CD14-positive monocyte (primary cell): ENCODE measurements around the gene RIMOC1. TPM values are rescaled to one million over a fixed set of nuclear protein-coding genes. Genes with fewer than 3 reads are reported as not detected.

Experiments
- DNase-seq, 3 donors: peaks; one replicate each; pipeline ENCODE4 v3.0.0-alpha.2; 2011 to 2022
- H2AFZ ChIP-seq: 2 replicates; pipeline ENCODE4 v1.6.0; 2012; ENCODE audit warnings: mild to moderate bottlenecking, low read depth, low read length, inconsistent platforms; ENCODE audit not compliant: insufficient read depth, poor library complexity, severe bottlenecking
- H3K27ac ChIP-seq, 2 donors: 1 replicate in 1 of 2; 2 replicates in 1 of 2; pipeline ENCODE4 v1.5.1; 2012 to 2013; ENCODE audit warnings: low read length in 2 of 2, control low read depth in 1 of 2, inconsistent platforms in 1 of 2, low read depth in 1 of 2, mild to moderate bottlenecking in 1 of 2
- H3K27me3 ChIP-seq, 2 donors: one replicate each; pipeline versions ENCODE4 v1.6.0 to v1.6.1; 2011 to 2013; ENCODE audit warnings: low read length in 2 of 2; ENCODE audit not compliant: control insufficient read depth in 2 of 2, insufficient read depth in 2 of 2
- H3K36me3 ChIP-seq, 2 donors: replicated peaks in 1 of 2; 1 replicate in 1 of 2; 2 replicates in 1 of 2; pipeline versions ENCODE4 v1.5.1 to v1.6.1; 2012 to 2013; ENCODE audit warnings: low read length in 2 of 2, control low read depth in 1 of 2, inconsistent platforms in 1 of 2, mild to moderate bottlenecking in 1 of 2; ENCODE audit not compliant: insufficient read depth in 2 of 2, control insufficient read depth in 1 of 2
- H3K4me1 ChIP-seq, 2 donors: 1 replicate in 1 of 2; 2 replicates in 1 of 2; pipeline versions ENCODE4 v1.5.1 to v1.6.1; 2012 to 2013; ENCODE audit warnings: low read length in 2 of 2, control low read depth in 1 of 2, inconsistent platforms in 1 of 2, mild to moderate bottlenecking in 1 of 2, moderate library complexity in 1 of 2; ENCODE audit not compliant: insufficient read depth in 2 of 2, control insufficient read depth in 1 of 2
- H3K4me2 ChIP-seq: replicated peaks from 2 replicates; pipeline ENCODE3; 2012; ENCODE audit warnings: low read length, moderate library complexity, mild to moderate bottlenecking; ENCODE audit not compliant: poor library complexity, severe bottlenecking; ENCODE audit errors: extremely low read depth
- H3K4me3 ChIP-seq, 3 experiments: fragments of 200-600 bp in 1 of 3; sonication (generic) in 1 of 3; replicated peaks in 1 of 3; 1 replicate in 2 of 3; 2 replicates in 1 of 3; pipeline ENCODE4 v1.5.1; 2011 to 2013; ENCODE audit warnings: low read length in 3 of 3, mild to moderate bottlenecking in 3 of 3, control low read depth in 2 of 3, low read depth in 2 of 3, inconsistent platforms in 1 of 3, moderate library complexity in 1 of 3
- H3K79me2 ChIP-seq: 2 replicates; pipeline ENCODE4 v1.6.0; 2012; ENCODE audit warnings: mild to moderate bottlenecking, control low read depth, inconsistent platforms, low read length, moderate library complexity; ENCODE audit not compliant: insufficient read depth
- H3K9ac ChIP-seq: 2 replicates; pipeline ENCODE4 v1.6.0; 2017; ENCODE audit warnings: low read length, mild to moderate bottlenecking; ENCODE audit not compliant: insufficient read depth, poor library complexity, severe bottlenecking
- H3K9me3 ChIP-seq, 2 donors: replicated peaks in 1 of 2; 1 replicate in 1 of 2; 2 replicates in 1 of 2; pipeline versions ENCODE4 v1.5.1 to v1.6.1; 2012 to 2013; ENCODE audit warnings: low read length in 2 of 2, control low read depth in 1 of 2; ENCODE audit not compliant: control insufficient read depth in 1 of 2, insufficient read depth in 1 of 2
- H4K20me1 ChIP-seq: 2 replicates; pipeline ENCODE4 v1.6.0; 2012; ENCODE audit warnings: mild to moderate bottlenecking, low read length, control low read depth, moderate library complexity; ENCODE audit not compliant: insufficient read depth
- H3K27ac Mint-ChIP-seq, 7 donors: one replicate each; pipeline ENCODE4 v1.8.0; 2020; ENCODE audit warnings: mild to moderate bottlenecking in 7 of 7, mixed read lengths in 7 of 7, moderate library complexity in 6 of 7, inconsistent platforms in 2 of 7
- H3K27me3 Mint-ChIP-seq, 3 donors: one replicate each; pipeline ENCODE4 v1.8.0; 2021 to 2022; ENCODE audit warnings: low read depth in 3 of 3, mild to moderate bottlenecking in 3 of 3, mixed read lengths in 3 of 3, moderate library complexity in 3 of 3, inconsistent platforms in 1 of 3
- H3K36me3 Mint-ChIP-seq, 2 donors: one replicate each; pipeline ENCODE4 v1.8.0; 2020; ENCODE audit warnings: mixed read lengths in 2 of 2, inconsistent platforms in 1 of 2, mild to moderate bottlenecking in 1 of 2
- H3K4me1 Mint-ChIP-seq: one replicate; pipeline ENCODE4 v1.8.0; 2020; ENCODE audit warnings: mild to moderate bottlenecking, mixed read lengths
- H3K4me3 Mint-ChIP-seq, 2 donors: one replicate each; pipeline ENCODE4 v1.8.0; 2020; ENCODE audit warnings: mild to moderate bottlenecking in 2 of 2, mixed read lengths in 2 of 2, moderate library complexity in 1 of 2
- H3K9me3 Mint-ChIP-seq, 7 donors: one replicate each; pipeline ENCODE4 v1.8.0; 2020 to 2022; ENCODE audit warnings: mixed read lengths in 7 of 7, mild to moderate bottlenecking in 6 of 7, moderate library complexity in 6 of 7, inconsistent platforms in 2 of 7
- WGBS: methylation state at CpG from one replicate; pipeline ENCODE4 v1.1.5; 2013; ENCODE audit warnings: missing lambda C conversion rate; ENCODE audit not compliant: insufficient coverage; 5-methylcytosine and 5-hydroxymethylcytosine counted together
- intact Hi-C, 2 donors: fragments of 100-400 bp; cut with micrococcal nuclease; formaldehyde crosslinking; loops; one replicate each; pipeline versions ENCODE4 v1.15.0 to v1.15.1; 2023
- polyA plus RNA-seq, 3 donors: library from polyadenylated mRNA; depleted of rRNA in 1 of 3; unstranded in 2 of 3; stranded (reverse) in 1 of 3; fragments of 300-500 nt in 2 of 3; fragments of >200 nt in 1 of 3; fragmentation: Illumina TruSeq in 2 of 3; gene quantifications; 1 replicate in 2 of 3; 2 replicates in 1 of 3; pipeline ENCODE4 v1.2.3, GENCODE V29; 2012 to 2021
- TF ChIP-seq, protein P1 (sequence below): fragments of 200-600 bp; IDR thresholded peaks from one replicate; pipeline ENCODE4 v1.8.0; 2022; ENCODE audit warnings: antibody characterized with exemption, mild to moderate bottlenecking

The RIMOC1 gene
- polyA plus RNA-seq, 3 donors, result 4.6 to 15.3 (median 11.2) TPM

GRCh38 chr5:41924872-41925554, 20.9 kb downstream of the RIMOC1 start, which contains the start of gene FBXO4:
FBXO4 (plus strand) TSS chr5:41925281; CDS start chr5:41925310, 29 bp downstream.
- peak within 1 kb of the TSS; percentile 92 for H3K9ac ChIP-seq
- peak within 1 kb of the TSS; percentile 71 to 90 (median 81) for H3K4me3 ChIP-seq
- no peaks in the 10 kb centered on the region for H3K9me3 ChIP-seq
- peaks cover 12 to 20% of the 10 kb centered on the region in 2 donors for H3K36me3 ChIP-seq
- peak within 1 kb of the TSS; percentile 83 for H3K4me2 ChIP-seq
- peaks cover 17% of the 10 kb centered on the region for H3K4me1 Mint-ChIP-seq
- H3K27ac Mint-ChIP-seq, result peak within 1 kb of the TSS; percentile 86 to 99 (median 95)
- peak; percentile 82 to 89 (median 87) for DNase-seq
- no peaks in the 10 kb centered on the region for H4K20me1 ChIP-seq
- H3K27me3 ChIP-seq, result no peaks in the 10 kb centered on the region
- peak within 1 kb of the TSS; percentile 97 for H2AFZ ChIP-seq
- H3K79me2 ChIP-seq, result peaks cover 3% of the 10 kb centered on the region
- H3K27ac ChIP-seq, result peak within 1 kb of the TSS; percentile 86 to 89
- H3K4me3 Mint-ChIP-seq, result peak within 1 kb of the TSS; percentile 89 to 92
- intact Hi-C loops, result loop anchor here (5.0 to 10.0 kb wide), 3 partner anchors 50 to 1117 kb away; partner anchors contain the start of genes OXCT1 (in 2 of the 2) and ANXA2R (in 1 of the 2)
- TF ChIP-seq, protein P1, sequence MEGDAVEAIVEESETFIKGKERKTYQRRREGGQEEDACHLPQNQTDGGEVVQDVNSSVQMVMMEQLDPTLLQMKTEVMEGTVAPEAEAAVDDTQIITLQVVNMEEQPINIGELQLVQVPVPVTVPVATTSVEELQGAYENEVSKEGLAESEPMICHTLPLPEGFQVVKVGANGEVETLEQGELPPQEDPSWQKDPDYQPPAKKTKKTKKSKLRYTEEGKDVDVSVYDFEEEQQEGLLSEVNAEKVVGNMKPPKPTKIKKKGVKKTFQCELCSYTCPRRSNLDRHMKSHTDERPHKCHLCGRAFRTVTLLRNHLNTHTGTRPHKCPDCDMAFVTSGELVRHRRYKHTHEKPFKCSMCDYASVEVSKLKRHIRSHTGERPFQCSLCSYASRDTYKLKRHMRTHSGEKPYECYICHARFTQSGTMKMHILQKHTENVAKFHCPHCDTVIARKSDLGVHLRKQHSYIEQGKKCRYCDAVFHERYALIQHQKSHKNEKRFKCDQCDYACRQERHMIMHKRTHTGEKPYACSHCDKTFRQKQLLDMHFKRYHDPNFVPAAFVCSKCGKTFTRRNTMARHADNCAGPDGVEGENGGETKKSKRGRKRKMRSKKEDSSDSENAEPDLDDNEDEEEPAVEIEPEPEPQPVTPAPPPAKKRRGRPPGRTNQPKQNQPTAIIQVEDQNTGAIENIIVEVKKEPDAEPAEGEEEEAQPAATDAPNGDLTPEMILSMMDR, result peak; percentile 67
- peaks cover 0 to 2% (median 0%) of the 10 kb centered on the region in 7 donors for H3K9me3 Mint-ChIP-seq
- peaks cover 15 to 23% of the 10 kb centered on the region in 2 donors for H3K4me1 ChIP-seq
- no peaks in the 10 kb centered on the region for H3K27me3 Mint-ChIP-seq
- peaks cover 14 to 15% of the 10 kb centered on the region in 2 donors for H3K36me3 Mint-ChIP-seq
- under 1% methylated on average over 59 of the region's 60 CpGs for WGBS

GRCh38 chr5:41925555-41925951, 21.4 kb downstream of the RIMOC1 start:
- H3K9me3 ChIP-seq, result no peaks in the 10 kb centered on the region
- DNase-seq, result no peak
- H3K4me3 ChIP-seq, result peak overlapping the region; percentile 71 to 90 (median 81)
- H3K79me2 ChIP-seq, result peaks cover 3% of the 10 kb centered on the region
- H3K4me2 ChIP-seq, result peak overlapping the region; percentile 83
- TF ChIP-seq, protein P1, result no peak
- no peaks in the 10 kb centered on the region for H4K20me1 ChIP-seq
- no peaks in the 10 kb centered on the region for H3K27me3 ChIP-seq
- peaks cover 17% of the 10 kb centered on the region for H3K4me1 Mint-ChIP-seq
- peaks cover 15 to 23% of the 10 kb centered on the region in 2 donors for H3K4me1 ChIP-seq
- H2AFZ ChIP-seq, result peak overlapping the region; percentile 97
- peak overlapping the region; percentile 92 for H3K9ac ChIP-seq
- intact Hi-C loops, result loop anchor here (5.0 to 10.0 kb wide), 3 partner anchors 51 to 1117 kb away; partner anchors contain the start of genes OXCT1 (in 2 of the 2) and ANXA2R (in 1 of the 2)
- H3K27ac ChIP-seq, result peak overlapping the region; percentile 86 to 89
- H3K9me3 Mint-ChIP-seq, result peaks cover 0 to 2% (median 0%) of the 10 kb centered on the region in 7 donors
- peak overlapping the region; percentile 86 to 99 (median 95) for H3K27ac Mint-ChIP-seq
- H3K27me3 Mint-ChIP-seq, result no peaks in the 10 kb centered on the region
- peak overlapping the region; percentile 89 to 92 for H3K4me3 Mint-ChIP-seq
- peaks cover 7 to 15% of the 10 kb centered on the region in 2 donors for H3K36me3 ChIP-seq
- H3K36me3 Mint-ChIP-seq, result peaks cover 12 to 17% of the 10 kb centered on the region in 2 donors
- WGBS, result 0% methylated on average over 16 of the region's 18 CpGs
